ENCODE data around the gene MILR1.

GRCh38 chr17:64400642-64401041 lies 48.3 kb upstream of the MILR1 start:
- TF ChIP-seq EZH2 (IDR thresholded peaks at IDR 0.05; ENCODE audit: borderline replicate concordance, low read depth, low read length, severe bottlenecking) (no peak), MYC (IDR thresholded peaks at IDR 0.05; ENCODE audit: low read depth, low read length) (no peak), POLR2AphosphoS5 (IDR thresholded peaks at IDR 0.05; ENCODE audit: insufficient read depth, low read depth, low read length) (no peak), POLR2A (IDR thresholded peaks at IDR 0.05; ENCODE audit: low read depth, low read length) (no peak), FOS (IDR thresholded peaks at IDR 0.05; ENCODE audit: borderline replicate concordance, insufficient read depth, low read length) (no peak)
- TF ChIP-seq, protein P1, sequence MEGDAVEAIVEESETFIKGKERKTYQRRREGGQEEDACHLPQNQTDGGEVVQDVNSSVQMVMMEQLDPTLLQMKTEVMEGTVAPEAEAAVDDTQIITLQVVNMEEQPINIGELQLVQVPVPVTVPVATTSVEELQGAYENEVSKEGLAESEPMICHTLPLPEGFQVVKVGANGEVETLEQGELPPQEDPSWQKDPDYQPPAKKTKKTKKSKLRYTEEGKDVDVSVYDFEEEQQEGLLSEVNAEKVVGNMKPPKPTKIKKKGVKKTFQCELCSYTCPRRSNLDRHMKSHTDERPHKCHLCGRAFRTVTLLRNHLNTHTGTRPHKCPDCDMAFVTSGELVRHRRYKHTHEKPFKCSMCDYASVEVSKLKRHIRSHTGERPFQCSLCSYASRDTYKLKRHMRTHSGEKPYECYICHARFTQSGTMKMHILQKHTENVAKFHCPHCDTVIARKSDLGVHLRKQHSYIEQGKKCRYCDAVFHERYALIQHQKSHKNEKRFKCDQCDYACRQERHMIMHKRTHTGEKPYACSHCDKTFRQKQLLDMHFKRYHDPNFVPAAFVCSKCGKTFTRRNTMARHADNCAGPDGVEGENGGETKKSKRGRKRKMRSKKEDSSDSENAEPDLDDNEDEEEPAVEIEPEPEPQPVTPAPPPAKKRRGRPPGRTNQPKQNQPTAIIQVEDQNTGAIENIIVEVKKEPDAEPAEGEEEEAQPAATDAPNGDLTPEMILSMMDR (IDR thresholded peaks at IDR 0.05; ENCODE audit: extremely low read depth in 1 of 2, insufficient read depth in 1 of 2, low read depth in 1 of 2, low read length in 2 of 2): no peak
- TF ChIP-seq, protein P2, sequence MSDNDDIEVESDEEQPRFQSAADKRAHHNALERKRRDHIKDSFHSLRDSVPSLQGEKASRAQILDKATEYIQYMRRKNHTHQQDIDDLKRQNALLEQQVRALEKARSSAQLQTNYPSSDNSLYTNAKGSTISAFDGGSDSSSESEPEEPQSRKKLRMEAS (IDR thresholded peaks at IDR 0.05; ENCODE audit: insufficient read depth, insufficient read length): no peak

All from endothelial cell of umbilical vein (primary cell).